Renal cortex interstitium (tissue), 11 donors: ENCODE measurements around the gene TAF5L. TPM values are rescaled to one million over a fixed set of nuclear protein-coding genes. Genes with fewer than 3 reads are reported as not detected.
"Not testable (repeated sequence)": the region's sequence is repeated elsewhere in the genome, so short reads cannot be mapped to it uniquely, and the experiment has no call there.

Experiments
- DNase-seq, 11 donors: peaks; one replicate each; pipeline ENCODE4 v3.0.0-alpha.2; 2013; ENCODE audit warnings: low read depth in 9 of 11, low spot score in 4 of 11; ENCODE audit errors: extremely low read depth in 1 of 11
- polyA plus RNA-seq, 3 donors: library from polyadenylated mRNA; unstranded; fragments of 120-200 nt; gene quantifications; one replicate each; pipeline ENCODE4 v1.2.1, GENCODE V29; 2013; ENCODE audit not compliant: insufficient read length in 3 of 3

The TAF5L gene
- polyA plus RNA-seq, 3 donors = 16.8 to 19.4 (median 19.0) TPM

DNA sequence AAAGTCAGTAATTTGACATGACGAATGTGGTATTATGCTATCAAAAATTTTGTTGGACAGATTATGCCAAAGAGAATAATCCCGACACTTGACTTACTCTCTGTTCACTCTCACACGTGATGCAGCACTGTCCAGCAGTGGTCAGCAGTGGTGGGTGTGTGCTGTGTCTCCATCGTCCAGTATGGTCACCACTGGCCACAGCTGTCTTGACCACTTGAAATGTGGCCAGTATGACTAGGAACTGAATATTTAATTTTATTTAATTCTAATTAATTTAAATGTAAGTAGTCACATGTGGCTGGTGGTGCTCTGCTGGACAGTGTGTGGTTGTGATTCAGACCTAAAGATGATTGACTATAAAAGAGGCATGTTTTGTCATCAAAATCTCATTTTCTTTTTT lies 24.1 kb upstream of the TAF5L start:
- no peak for DNase-seq

DNA sequence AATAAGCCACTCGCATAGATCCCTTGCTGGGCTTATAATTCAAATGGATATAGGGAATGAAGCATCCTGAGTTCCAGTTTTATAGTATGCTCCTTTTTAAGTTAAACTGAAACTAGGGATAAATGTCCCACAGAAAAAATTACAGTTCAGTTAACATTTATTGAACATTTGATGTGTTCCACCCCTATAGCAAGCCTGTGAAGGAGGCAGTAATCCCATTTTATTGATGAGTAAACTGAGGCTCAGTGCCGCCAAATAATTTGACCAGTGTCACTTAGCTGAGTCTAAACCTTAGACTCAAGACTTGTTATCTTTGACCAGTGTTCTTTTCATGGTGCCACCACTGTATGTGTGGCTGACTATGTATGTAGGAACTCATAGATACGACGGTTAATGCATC lies 22.5 kb upstream of the TAF5L start:
- no peak for DNase-seq

DNA sequence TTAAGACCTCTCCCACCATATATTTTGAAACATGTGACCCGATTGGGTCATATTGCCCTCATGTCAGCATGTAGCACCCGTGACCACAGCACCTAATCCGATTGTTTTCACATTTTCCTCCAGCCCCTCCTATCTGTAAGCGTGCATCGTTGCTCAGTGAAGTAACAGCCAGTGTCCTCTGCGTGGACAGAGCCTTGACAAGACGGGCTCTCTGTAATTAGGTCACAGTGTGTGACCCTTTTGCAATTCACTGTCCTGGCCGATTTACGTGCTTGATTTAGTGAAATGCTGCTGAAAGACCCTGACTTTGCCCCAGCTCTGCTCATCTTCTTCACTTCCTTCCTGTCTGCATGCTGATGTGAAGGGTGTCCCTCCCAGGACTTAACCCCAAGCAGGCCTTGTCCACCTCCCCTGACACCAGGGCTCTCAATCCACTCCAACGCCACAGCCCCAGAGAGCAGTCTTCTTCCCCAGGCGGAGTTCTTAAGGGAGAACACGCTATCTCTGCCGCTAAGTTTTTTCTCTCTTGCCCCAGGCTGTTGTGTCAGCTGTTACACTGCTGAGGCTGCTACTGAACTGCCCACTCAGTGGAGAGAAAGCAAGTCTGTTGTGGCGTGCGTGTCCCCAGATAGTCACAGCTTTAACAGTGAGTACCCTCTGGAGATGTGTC lies 19.5 kb upstream of the TAF5L start:
- no peak for DNase-seq

DNA sequence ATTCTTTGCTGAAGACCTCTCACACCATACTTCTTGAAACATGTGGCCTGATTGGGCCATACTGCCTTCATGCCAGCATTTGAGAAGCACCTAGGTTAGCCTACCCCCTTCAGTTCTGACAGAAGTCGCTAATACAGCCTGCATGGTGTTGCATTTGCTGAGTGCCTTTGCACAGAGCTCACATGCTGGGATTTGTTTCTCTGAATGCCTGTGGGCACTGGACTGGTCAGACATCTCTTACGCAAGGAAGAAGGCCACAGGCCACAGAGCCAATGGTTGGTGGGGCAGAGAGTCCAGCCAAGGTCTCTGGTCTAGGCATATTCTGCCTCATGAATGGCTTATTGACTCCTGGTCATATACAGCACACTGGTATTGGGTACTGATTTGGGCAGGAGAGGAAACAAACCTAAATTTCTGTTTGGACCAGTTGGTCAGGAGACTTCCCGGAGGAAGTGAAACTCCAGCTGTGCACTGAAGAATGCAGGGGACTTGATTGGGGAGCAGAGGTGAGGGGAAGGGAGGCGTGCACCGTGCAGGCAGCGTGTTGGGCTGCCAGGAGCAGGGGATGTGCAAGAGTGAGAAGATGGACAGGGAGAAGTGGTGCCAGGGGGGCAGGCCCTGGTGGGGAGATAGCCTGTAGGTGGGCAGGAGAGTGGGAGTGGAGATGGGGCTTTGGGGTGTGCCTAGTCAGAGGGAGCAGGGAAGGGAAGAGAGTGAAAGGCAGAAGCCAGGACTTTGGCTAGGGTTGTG lies 18.2 kb upstream of the TAF5L start:
- no peak for DNase-seq

DNA sequence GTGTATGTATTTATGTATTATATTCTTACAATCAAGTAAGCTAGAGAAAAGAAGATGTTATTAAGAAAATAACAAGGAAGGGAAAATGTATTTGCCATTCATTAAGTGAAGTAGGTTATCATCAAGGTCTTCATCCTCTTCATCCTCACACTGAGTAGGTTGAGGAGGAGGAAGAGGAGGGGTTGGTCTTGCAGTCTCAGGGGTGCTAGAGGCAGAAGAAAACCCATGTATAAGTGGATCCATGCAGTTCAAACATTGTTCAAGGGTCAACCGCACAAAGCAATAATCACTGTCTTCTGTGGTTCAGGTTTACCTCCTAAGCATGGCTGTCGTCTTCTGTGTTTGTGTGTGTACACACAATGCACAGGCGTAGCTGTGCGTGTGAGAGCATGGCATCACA lies 17.0 kb upstream of the TAF5L start:
- no peak for DNase-seq

DNA sequence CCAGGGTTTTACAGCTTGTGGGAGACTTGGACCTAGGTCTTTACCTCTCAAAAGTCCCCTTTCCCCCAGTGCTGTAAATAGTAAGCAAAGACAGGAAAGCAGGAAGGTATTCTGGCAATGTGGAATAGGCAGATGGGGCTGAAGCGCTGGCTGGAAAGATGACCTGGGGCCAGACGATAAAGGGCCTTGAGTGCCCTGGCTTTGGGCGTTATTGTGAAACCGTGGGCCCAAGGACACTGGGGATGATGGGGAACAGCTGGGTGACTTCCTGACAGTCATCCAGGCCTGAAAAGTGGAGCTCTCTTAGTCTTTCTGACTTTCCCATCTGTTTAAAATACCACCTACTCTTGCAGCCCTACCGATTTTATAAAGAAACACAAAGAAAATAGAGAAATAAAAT lies 16.5 kb upstream of the TAF5L start:
- no peak for DNase-seq

DNA sequence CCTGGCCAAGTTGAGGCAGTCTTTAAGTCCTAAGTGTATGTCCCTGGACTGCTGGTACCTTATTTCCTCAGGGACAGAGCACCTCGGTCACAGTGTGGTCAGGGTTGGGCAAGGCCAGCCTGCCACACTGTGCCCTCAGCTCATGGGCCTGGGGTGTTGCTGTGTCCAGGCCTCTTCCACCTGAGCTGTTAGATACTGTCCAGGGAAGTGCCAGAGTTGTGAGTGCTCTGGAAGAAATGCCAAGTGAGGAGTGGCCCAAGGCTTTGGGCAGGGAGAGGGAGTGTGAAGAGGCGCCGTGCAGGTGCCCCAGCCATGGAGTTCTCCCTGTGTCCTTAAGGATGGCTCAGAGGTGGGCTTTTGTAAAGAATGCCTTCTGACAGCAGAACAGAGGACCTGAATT lies 15.4 kb upstream of the TAF5L start:
- no peak for DNase-seq

DNA sequence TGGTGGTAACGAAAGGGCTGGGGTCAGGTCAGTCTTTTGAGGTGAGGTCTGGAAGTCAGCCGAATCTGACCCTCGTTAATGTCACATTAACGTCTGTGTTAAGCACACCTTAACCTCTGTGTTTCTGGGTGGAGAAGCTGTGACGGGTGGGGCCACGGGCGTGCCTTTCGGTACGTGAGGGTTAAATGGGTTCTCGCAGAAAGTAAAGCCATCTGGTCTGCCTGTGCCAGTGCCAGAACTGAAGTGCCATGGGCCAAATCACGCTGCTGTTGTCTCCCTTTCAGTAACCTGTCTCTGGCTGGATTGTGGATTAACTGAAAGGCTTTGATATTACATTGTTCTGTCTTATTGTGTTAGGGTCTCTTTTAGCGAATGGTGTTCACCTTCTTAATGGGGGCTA lies 14.5 kb upstream of the TAF5L start:
- DNase-seq = no peak

DNA sequence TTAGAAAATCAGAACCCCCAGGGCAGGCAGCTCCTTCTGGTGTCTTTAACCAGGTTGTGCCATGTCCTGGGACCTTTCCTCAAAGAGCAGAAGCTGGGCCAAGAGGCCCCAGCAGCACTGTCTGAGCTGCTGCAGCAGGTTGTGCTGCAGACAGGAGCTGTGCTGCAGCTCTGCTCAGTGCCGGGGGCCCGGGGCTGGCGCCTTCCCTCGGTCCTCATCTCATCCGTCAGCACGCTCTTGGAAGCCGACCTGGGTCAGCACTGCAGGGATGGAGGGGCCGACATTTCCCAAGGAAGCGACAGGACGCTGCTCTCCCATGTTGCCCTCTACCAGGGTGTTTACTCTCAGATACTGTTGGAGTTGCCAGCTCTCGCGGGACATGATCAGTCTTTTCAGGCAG lies 11.8 kb upstream of the TAF5L start:
- no peak for DNase-seq

DNA sequence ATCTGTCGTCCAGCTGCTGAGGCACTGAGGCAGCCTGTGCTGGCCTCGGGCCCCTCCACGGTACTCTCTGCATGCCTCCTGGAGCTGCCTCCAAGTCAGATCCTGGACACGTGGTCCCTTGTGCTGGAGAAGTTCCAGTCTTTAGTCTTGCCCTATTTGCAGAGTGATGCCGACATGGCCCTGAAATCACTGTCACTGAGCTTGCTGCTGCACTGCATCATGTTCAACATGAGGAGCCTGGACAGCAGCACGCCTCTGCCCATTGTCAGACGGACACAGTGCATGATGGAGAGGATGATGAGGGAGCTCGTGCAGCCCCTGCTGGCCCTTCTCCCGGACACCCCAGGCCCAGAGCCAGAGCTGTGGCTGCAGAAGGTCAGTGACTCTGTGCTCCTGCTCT lies 10.1 kb upstream of the TAF5L start:
- no peak for DNase-seq

DNA sequence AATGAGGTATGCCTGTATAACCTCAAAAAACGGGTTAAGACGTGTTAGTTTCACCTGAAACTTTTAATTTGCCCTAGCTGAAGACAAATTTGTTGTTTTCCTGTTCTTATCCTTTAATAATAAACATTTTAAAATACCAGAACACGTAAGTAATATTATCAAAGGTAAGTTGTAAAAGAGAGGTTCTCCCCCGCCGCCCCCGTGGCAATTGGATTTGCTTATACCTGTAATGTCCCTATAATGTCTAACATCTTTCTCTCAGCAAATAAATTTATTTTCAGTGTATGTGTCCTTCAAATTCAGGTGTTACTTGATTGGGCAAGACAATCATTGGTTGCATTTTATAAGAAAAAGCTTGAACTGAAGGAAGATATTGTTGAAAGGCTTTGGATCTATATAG lies 6.0 kb upstream of the TAF5L start:
- no peak for DNase-seq

DNA sequence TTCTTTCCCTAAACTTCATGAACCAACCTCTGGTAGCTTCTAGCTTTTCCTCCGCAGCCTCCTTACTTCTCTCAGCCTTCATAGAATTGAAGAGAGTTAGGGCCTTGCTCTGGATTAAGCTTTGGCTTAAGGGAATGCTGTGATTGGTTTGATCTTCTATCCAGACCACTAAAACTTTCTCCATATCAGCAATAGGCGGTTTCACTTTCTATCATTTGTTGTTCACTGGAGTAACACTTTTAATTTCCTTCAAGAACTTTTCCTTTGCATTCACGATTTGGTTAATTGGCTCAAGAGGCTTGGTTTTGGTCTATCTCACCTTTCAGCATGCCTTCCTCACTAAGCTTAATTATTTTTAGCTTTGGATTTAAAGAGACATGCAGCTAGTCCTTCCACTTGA lies 5.2 kb upstream of the TAF5L start:
- DNase-seq = no peak

DNA sequence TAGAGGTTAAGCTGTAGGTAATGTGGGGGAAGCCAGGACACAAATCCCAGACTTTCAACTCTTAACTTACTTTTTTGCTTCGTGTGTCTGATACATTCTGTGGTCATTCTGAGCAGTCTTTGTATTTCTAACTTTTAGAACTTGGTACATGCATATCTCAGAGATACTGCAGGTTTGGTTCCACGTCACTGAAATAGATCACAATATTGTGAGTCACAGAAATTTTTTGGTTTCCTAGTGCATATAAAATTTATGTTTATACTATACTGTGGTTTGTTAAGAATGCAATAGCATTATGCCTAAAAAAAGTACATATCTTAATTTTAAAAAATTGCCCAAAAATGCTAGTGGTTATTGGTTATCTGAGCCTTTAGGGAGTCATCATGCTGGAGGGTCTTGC lies 3.3 kb upstream of the TAF5L start:
- DNase-seq = no peak

DNA sequence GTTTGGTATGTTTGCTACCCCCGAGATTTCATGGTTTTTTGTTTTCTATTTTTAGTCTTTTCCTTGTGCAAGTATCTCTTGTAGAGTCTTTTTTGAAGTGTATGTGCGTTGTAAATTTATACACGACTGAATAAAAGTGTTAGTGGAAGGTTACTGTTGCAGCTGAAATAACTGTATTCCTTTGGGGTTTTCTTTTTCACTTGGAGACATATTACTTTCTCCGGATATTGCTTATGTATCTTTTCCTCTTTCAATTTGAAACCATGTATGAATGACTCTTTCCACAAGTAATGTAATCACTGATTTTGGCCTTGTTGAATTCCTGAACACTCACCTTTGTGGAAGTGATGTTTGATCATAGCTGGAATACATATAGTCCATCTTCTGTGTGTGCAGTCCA lies 1.1 kb upstream of the TAF5L start:
- no peak for DNase-seq

DNA sequence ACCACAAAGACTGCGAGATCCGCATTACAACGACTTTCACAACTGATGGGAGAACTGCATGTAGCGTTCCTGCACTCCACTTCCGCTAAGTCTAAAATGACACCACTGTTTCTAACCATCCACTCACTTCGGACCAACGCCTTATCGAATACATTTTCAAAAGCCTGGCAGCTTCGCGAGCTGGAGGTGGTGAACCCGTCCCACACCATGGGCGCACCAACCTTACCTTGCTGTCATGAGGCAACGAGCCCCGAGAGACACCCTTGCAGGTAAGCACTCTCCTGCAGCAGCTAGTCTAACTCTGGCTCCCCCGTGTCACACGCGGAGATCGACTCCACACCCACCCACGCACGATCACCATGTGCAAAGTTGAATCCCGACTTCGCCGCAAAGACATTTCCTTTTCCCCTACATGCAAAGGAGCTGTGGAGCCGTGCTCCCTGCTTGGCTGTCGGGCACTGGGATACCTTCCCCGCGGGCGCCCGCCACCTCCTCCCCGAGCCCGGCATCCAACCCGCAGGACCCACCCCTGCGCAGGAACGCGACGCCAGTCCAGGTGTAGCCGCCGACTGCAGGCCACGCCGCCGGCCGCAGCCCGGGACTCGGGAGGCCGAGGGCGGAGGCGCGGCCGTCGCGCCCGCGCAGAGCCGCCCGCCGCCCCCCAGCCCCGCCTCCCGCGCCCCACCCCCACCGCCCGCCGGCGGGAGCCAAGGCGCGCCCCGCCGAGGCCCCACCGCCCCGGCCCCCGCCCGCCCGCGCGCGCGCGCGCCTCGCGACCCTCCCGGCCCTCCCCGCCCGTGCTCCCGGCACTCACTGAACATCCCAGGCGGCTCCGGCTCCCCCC lies 629 bp downstream of the TAF5L start:
- peak in 9 of 11 donors; percentile 16 to 37 (median 22) for DNase-seq

DNA sequence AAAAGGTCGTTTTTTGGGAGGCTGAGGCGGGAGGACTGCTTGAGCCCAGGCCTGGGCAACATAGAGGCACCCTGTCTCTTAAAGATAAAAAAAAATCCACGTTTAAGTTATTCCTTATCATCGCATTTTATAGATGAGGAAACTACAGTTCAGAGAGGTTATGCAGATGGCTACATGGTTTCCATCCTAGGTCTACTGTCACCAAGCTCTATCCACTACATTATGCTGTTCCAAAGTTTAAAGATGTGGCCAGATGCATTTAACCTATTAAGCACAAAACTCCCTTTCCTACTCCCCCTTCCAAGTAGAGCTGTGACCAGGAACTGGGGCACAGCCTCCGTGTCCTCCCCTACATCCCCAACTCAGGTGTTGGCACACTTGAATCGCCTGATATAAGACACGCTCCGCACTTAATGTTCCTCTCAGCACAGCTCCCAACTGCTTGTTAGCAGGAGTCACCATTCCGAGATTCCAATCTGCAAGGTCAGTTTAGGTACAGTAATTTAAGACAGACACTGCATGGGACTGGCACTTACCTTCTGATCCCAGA lies 1.3 kb downstream of the TAF5L start:
- peak in 2 of 11 donors; percentile 0 to 1 for DNase-seq

DNA sequence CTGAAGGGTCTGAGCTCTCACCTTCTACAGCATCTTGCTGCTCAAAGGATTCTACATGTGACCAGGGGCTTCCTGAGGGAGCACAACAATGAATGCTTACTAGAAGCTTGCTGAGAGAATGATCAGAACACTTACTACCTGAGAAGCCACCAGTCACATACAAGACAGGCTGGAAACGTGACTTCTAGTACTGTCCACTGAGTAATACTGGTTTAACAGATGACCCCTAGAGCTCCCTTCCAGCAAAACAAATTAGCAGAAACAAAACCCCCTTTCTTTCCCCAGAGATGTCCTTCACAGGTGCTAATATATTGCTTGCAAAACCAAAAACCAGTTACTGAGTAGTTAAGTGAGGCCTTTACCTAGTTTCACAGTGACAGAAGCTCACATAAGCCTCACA lies 2.1 kb downstream of the TAF5L start:
- no peak for DNase-seq

DNA sequence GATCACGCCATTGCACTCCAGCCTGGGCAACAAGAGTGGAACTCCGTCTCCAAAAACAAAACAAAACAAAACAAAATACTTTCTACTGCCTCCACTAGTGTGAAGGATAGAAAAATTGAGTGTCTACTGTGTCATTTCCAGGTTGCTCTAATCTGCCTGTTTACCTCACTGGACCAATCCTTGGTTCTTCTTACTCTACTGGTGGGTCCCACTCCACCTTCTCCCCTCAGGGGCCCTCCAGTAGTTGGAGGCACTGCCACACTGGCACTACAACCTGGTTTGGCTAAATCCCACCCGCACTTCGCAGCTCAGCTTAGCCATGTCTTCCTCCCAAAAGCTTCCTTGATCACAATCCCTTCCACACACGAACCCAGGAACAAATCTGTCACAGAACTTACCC lies 2.7 kb downstream of the TAF5L start:
- DNase-seq = no peak

DNA sequence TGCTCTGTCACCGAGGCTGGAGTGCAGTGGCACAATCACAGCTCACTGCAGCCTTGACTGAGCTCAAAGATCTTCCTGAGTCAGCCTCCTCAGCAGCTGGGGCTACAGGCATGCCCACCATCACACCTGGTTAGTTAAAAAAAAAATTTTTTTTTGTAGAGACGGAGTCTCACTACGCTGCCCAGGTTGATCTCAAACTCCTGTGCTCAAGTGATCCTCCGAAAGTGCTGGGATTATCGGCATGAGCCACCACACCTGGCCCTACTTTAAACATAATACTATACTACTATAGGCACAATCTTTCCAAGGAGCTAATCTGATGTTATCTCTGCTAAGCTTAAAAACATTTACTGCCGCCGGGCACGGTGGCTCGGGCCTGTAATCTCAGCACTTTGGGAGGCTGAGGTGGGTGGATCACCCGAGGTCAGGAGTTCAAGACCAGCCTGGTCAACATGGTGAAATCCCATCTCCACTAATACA lies 3.2 kb downstream of the TAF5L start:
- DNase-seq = not testable (repeated sequence)

DNA sequence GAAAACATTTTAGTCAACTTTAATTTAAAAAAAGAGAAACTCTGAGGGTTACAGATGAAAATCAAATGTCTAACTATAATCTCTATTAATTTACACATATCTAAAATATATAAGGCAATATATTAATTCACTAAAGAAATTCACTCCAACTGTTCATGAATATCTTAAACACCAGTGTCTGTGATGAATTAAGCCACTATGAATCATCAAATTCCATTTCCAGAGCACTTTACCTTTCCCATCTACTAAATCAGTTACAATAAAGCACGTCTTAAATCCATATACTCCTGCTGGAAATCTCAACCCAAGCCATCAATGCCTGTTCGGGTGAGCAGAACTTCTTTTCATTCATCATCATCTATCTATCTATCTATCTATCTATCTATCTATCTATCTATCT lies 4.3 kb downstream of the TAF5L start:
- no peak for DNase-seq
